Trophoblast cell (in vitro differentiated cells and primary cell): ENCODE measurements around the gene PDZK1.
A peak's percentile ranks its signal among the peaks of the same experiment; 100 is the strongest.
"Not testable (repeated sequence)": the region's sequence is repeated elsewhere in the genome, so short reads cannot be mapped to it uniquely, and the experiment has no call there.

Source experiments
- DNase-seq, 2 donors: peaks; one replicate each; pipeline ENCODE4 v3.0.0-alpha.2; 2016
- H2AFZ ChIP-seq: 2 replicates; pipeline ENCODE4 v1.6.1; 2013; ENCODE audit warnings: low read length, moderate library complexity, mild to moderate bottlenecking; ENCODE audit not compliant: insufficient read depth, poor library complexity
- H2AK5ac ChIP-seq: 2 replicates; pipeline ENCODE4 v1.6.1; 2013; ENCODE audit warnings: mild to moderate bottlenecking, low read length
- H2BK120ac ChIP-seq: 2 replicates; pipeline ENCODE4 v1.6.1; 2013; ENCODE audit warnings: low read length, mild to moderate bottlenecking, moderate library complexity; ENCODE audit not compliant: insufficient read depth, poor library complexity
- H2BK12ac ChIP-seq: 2 replicates; pipeline ENCODE4 v1.6.1; 2013; ENCODE audit warnings: mild to moderate bottlenecking, low read length, moderate library complexity
- H2BK5ac ChIP-seq: 2 replicates; pipeline ENCODE4 v1.6.1; 2013; ENCODE audit warnings: low read length, low read depth, moderate library complexity, mild to moderate bottlenecking; ENCODE audit not compliant: poor library complexity
- H3K14ac ChIP-seq: 2 replicates; pipeline ENCODE4 v1.6.1; 2013; ENCODE audit warnings: mild to moderate bottlenecking, low read length
- H3K18ac ChIP-seq: 2 replicates; pipeline ENCODE4 v1.6.1; 2013; ENCODE audit warnings: mild to moderate bottlenecking, low read length
- H3K23ac ChIP-seq: 2 replicates; pipeline ENCODE4 v1.6.1; 2013; ENCODE audit warnings: low read length
- H3K27ac ChIP-seq: 2 replicates; pipeline ENCODE4 v1.5.1; 2013; ENCODE audit warnings: low read depth, mild to moderate bottlenecking, inconsistent platforms, low read length, moderate library complexity
- H3K27me3 ChIP-seq: 2 replicates; pipeline ENCODE4 v1.6.1; 2013; ENCODE audit warnings: inconsistent platforms, mild to moderate bottlenecking, low read length, moderate library complexity; ENCODE audit not compliant: insufficient read depth
- H3K36me3 ChIP-seq, 2 experiments: 1 replicate in 1 of 2; 2 replicates in 1 of 2; pipeline ENCODE4 v1.6.1; 2013; ENCODE audit warnings: low read length in 2 of 2, mild to moderate bottlenecking in 2 of 2, moderate library complexity in 1 of 2; ENCODE audit not compliant: insufficient read depth in 2 of 2, control insufficient read depth in 1 of 2
- H3K4ac ChIP-seq: 2 replicates; pipeline ENCODE4 v1.6.1; 2013; ENCODE audit warnings: low read depth, mild to moderate bottlenecking, low read length, moderate library complexity
- H3K4me1 ChIP-seq, 2 experiments: 1 replicate in 1 of 2; 2 replicates in 1 of 2; pipeline ENCODE4 v1.6.1; 2013; ENCODE audit warnings: low read length in 2 of 2, mild to moderate bottlenecking in 2 of 2, moderate library complexity in 1 of 2; ENCODE audit not compliant: insufficient read depth in 2 of 2, control insufficient read depth in 1 of 2
- H3K4me2 ChIP-seq: 2 replicates; pipeline ENCODE4 v1.6.1; 2013; ENCODE audit warnings: inconsistent platforms, mild to moderate bottlenecking, low read length, moderate library complexity
- H3K4me3 ChIP-seq: 2 replicates; pipeline ENCODE4 v1.5.1; 2013; ENCODE audit warnings: mild to moderate bottlenecking, low read depth, low read length, inconsistent platforms
- H3K79me1 ChIP-seq: one replicate; pipeline ENCODE4 v1.6.1; 2013; ENCODE audit warnings: low read length
- H3K79me2 ChIP-seq: 2 replicates; pipeline ENCODE4 v1.6.1; 2013; ENCODE audit warnings: low read length, mild to moderate bottlenecking; ENCODE audit not compliant: control insufficient read depth, insufficient read depth, poor library complexity
- H3K9ac ChIP-seq: 2 replicates; pipeline ENCODE4 v1.6.1; 2013; ENCODE audit warnings: mild to moderate bottlenecking, low read length
- H3K9me3 ChIP-seq: 2 replicates; pipeline ENCODE4 v1.6.1; 2013; ENCODE audit warnings: low read depth, mild to moderate bottlenecking, control low read depth, inconsistent platforms, low read length; ENCODE audit not compliant: insufficient read depth
- H4K12ac ChIP-seq: 2 replicates; pipeline ENCODE4 v1.6.1; 2013; ENCODE audit warnings: low read depth, mild to moderate bottlenecking, low read length, moderate library complexity
- H4K8ac ChIP-seq: 2 replicates; pipeline ENCODE4 v1.6.1; 2013; ENCODE audit warnings: low read depth, mild to moderate bottlenecking, low read length, moderate library complexity
- H4K91ac ChIP-seq: one replicate; pipeline ENCODE4 v1.6.1; 2013; ENCODE audit warnings: low read depth, mild to moderate bottlenecking, low read length, moderate library complexity
- WGBS: extraction: QIAGEN DNeasy Blood & Tissue Kit; methylation state at CpG from one replicate; pipeline ENCODE4 v1.1.7; 2013; ENCODE audit warnings: missing lambda C conversion rate; ENCODE audit not compliant: insufficient read length, insufficient coverage; ENCODE audit errors: extremely low coverage; 5-methylcytosine and 5-hydroxymethylcytosine counted together

The PDZK1 gene

DNA sequence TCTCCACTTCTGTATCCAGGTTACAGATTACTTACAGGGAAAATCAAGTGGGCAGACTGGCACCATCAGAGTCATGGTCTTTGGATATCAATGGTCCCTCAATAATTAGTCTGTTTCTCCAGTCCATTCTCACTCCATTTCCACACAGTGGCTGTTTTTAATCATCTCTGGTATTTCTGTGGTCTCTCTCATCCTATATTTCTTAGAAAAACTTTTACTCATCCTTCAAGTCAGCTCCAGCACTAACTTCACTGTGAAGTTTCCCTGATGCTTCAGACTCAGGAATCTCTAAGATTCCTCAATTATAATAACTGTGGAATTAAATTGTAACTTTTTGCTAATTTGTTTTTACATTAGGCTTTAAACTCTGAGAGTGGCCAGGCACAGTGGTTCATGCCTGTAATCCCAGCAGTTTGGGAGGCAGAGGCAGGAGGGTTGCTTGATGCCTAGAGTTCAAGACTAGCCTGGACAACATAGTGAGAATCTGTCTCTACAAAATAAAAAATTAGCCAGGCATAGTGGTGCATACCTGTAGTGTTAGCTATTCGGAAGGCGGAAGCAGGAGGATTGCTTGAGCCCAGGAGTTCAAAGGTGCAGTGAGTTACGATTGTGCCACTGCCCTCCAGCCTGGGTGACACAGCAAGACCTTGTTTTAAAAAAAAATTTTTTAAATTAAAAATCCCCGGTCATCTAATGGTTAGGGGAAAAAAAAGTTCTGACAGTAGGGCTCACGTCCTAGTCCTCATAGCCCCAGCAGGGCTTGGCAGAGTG lies 22.7 kb upstream of the PDZK1 start:
- no peak overlapping the region for H3K4me3 ChIP-seq
- H2AK5ac ChIP-seq: no peak overlapping the region
- no peak overlapping the region for H2BK12ac ChIP-seq
- H3K18ac ChIP-seq: no peak overlapping the region
- H2BK120ac ChIP-seq: no peak overlapping the region
- H3K79me2 ChIP-seq: no peaks in the 10 kb centered on the region
- WGBS: no CpG with 5 or more reads among the region's 5 CpGs
- no peak overlapping the region for H3K4ac ChIP-seq
- no peak overlapping the region for H2AFZ ChIP-seq
- no peak overlapping the region for H2BK5ac ChIP-seq
- H3K9me3 ChIP-seq: no peaks in the 10 kb centered on the region
- no peak for DNase-seq
- H3K36me3 ChIP-seq: no peaks in the 10 kb centered on the region
- H3K9ac ChIP-seq: no peak overlapping the region
- H4K8ac ChIP-seq: no peak overlapping the region
- no peaks in the 10 kb centered on the region for H3K27me3 ChIP-seq
- H4K12ac ChIP-seq: no peak overlapping the region
- no peak overlapping the region for H4K91ac ChIP-seq
- no peak overlapping the region for H3K27ac ChIP-seq
- no peaks in the 10 kb centered on the region for H3K4me1 ChIP-seq
- no peak overlapping the region for H3K14ac ChIP-seq
- no peaks in the 10 kb centered on the region for H3K79me1 ChIP-seq
- no peak overlapping the region for H3K23ac ChIP-seq
- H3K4me2 ChIP-seq: no peak overlapping the region

DNA sequence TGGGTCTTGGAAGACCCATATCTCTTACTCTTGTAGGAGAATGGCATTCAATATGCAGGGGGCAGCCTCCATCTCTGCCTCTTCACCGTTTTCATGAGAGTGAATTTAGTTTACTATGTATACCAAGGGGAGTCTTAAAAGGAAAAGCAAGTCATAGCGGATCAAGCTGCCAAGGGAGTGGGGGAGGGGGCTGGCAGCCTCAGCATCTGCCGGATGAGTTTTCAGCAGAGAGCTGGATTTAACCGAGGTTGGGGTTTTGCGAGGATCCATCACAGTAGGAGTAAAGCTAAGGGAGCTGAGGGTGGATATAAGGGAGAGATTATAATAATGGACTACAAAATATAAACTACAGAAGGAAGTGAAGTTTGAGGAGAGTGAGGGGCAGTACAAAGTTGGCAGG lies 22.0 kb upstream of the PDZK1 start:
- no CpG with 5 or more reads among the region's 5 CpGs for WGBS
- H3K79me2 ChIP-seq: no peaks in the 10 kb centered on the region
- DNase-seq: no peak
- H3K4ac ChIP-seq: no peak overlapping the region
- no peak overlapping the region for H4K8ac ChIP-seq
- H3K14ac ChIP-seq: no peak overlapping the region
- no peak overlapping the region for H3K9ac ChIP-seq
- no peak overlapping the region for H2BK120ac ChIP-seq
- H3K27me3 ChIP-seq: no peaks in the 10 kb centered on the region
- no peak overlapping the region for H2BK12ac ChIP-seq
- no peak overlapping the region for H2BK5ac ChIP-seq
- H3K18ac ChIP-seq: no peak overlapping the region
- no peak overlapping the region for H3K23ac ChIP-seq
- H4K12ac ChIP-seq: no peak overlapping the region
- no peaks in the 10 kb centered on the region for H3K9me3 ChIP-seq
- no peaks in the 10 kb centered on the region for H3K36me3 ChIP-seq
- no peaks in the 10 kb centered on the region for H3K79me1 ChIP-seq
- no peak overlapping the region for H2AFZ ChIP-seq
- H3K27ac ChIP-seq: no peak overlapping the region
- no peak overlapping the region for H3K4me3 ChIP-seq
- H4K91ac ChIP-seq: no peak overlapping the region
- H3K4me2 ChIP-seq: no peak overlapping the region
- no peak overlapping the region for H2AK5ac ChIP-seq
- H3K4me1 ChIP-seq: no peaks in the 10 kb centered on the region

DNA sequence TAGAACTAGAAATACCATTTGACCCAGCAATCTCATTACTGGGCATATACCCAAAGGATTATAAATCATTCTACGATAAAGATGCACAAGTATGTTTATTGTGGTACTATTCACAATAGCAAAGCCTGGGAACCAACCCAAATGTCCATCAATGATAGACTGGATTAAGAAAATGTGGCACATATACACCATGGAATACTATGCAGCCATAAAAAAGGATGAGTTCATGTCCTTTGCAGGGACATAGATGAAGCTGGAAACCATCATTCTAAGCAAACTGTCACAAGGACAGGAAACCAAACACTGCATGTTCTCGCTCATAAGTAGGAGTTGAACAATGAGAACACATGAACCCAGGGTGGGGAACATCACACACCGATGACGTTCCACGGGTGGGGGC lies 19.0 kb upstream of the PDZK1 start:
- not testable (repeated sequence) for H4K8ac ChIP-seq, H2BK5ac ChIP-seq, H3K4ac ChIP-seq, H3K4me2 ChIP-seq, DNase-seq, H3K9ac ChIP-seq, H3K79me2 ChIP-seq, H4K91ac ChIP-seq, H2BK12ac ChIP-seq, H3K4me3 ChIP-seq, H3K4me1 ChIP-seq, H3K9me3 ChIP-seq, H3K18ac ChIP-seq, H3K14ac ChIP-seq, H4K12ac ChIP-seq, H3K79me1 ChIP-seq, H3K27me3 ChIP-seq, H2AFZ ChIP-seq, H3K36me3 ChIP-seq, H3K27ac ChIP-seq, H2AK5ac ChIP-seq, H2BK120ac ChIP-seq, H3K23ac ChIP-seq
- no CpG with 5 or more reads among the region's 5 CpGs for WGBS

DNA sequence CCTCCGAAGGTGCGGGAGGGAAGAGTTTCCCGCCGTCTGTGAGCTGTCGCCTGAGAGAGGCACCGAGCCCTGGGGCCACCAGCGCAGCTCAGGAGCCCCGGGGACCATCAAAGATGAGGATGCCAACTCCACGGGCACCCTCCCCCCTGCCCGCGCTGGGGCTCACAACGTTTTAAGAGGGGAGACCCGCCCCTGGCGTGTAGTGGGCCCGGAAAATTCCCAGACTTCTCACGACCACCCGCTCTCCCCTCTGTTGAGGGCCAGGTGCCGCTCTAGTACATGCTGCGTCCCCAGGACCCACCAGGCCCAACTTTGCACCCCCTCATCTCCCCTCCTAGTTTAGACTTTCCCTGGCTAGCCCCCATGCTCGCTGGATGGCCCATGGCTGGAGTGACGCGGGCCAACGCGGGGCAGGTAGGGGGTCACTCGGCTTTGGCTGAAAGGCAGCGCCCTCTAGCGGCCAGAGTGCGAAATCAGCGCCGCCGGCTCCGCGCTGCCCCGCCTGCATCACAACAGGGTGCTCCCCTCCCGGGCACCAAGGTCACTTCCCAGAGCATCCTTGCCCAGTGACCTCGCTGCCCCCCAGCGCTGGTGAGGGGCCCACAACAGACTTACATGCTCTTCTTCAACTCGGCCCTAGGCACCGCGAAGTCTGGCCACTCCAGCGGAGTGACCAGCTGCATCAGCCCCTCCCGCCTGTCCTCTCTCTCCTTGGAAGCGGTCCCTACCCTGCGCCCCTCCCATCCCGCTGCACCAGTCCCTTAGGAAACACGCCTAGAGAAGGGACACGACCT lies 13.9 kb upstream of the PDZK1 start:
- peak overlapping the region; percentile 61 for H2AFZ ChIP-seq
- H3K79me2 ChIP-seq: peaks cover 5% of the 10 kb centered on the region
- H4K12ac ChIP-seq: peak overlapping the region; percentile 14
- H4K8ac ChIP-seq: peak overlapping the region; percentile 80
- H3K27ac ChIP-seq: peak overlapping the region; percentile 9
- H3K9me3 ChIP-seq: no peaks in the 10 kb centered on the region
- peak overlapping the region; percentile 82 for H2BK5ac ChIP-seq
- H3K4ac ChIP-seq: peak overlapping the region; percentile 31
- no peak overlapping the region for H3K9ac ChIP-seq
- peak overlapping the region; percentile 72 for H2AK5ac ChIP-seq
- peak overlapping the region; percentile 95 for H4K91ac ChIP-seq
- WGBS: no CpG with 5 or more reads among the region's 47 CpGs
- no peaks in the 10 kb centered on the region for H3K27me3 ChIP-seq
- peak overlapping the region; percentile 42 for H3K18ac ChIP-seq
- peaks cover 24% of the 10 kb centered on the region for H3K79me1 ChIP-seq
- peak overlapping the region; percentile 73 for H3K14ac ChIP-seq
- no peaks in the 10 kb centered on the region for H3K36me3 ChIP-seq
- peak overlapping the region; percentile 74 for H3K4me2 ChIP-seq
- DNase-seq: peak; percentile 68 to 91
- no peak overlapping the region for H3K4me3 ChIP-seq
- peaks cover 16 to 25% of the 10 kb centered on the region in 2 experiments for H3K4me1 ChIP-seq
- H2BK120ac ChIP-seq: peak overlapping the region; percentile 94
- H3K23ac ChIP-seq: no peak overlapping the region
- peak overlapping the region; percentile 88 for H2BK12ac ChIP-seq
